ENCODE results near the gene PLD4. TPM values are rescaled to one million over a fixed set of nuclear protein-coding genes. Genes with fewer than 3 reads are reported as not detected.

Gene PLD4
- total and polyA plus RNA-seq, 7 donors: 0.28 to 7.1 (median 0.71) TPM; not detected in 2

GRCh38 chr14:104877806-104878550 is 46.7 kb upstream of the PLD4 start:
- Histone ChIP-seq H3K4me3 (no peak overlapping the region), H3K4me1 (no peaks in the 10 kb centered on the region), H3K27ac (no peak overlapping the region), H3K27me3 (no peaks in the 10 kb centered on the region), H3K36me3 (peaks cover 6 to 39% (median 10%) of the 10 kb centered on the region in 4 donors), H3K9me3 (no peaks in the 10 kb centered on the region)
- intact Hi-C loops (cut with DNase I): no loop called here
- no peak for TF ChIP-seq POLR2AphosphoS5 (IDR thresholded peaks at IDR 0.05)
- no peak for TF ChIP-seq CTCF (IDR thresholded peaks at IDR 0.05)
- TF ChIP-seq POLR2A (IDR thresholded peaks at IDR 0.05): no peak
- TF ChIP-seq EP300 (IDR thresholded peaks at IDR 0.05): no peak
- 68 to 79% methylated on average over 30 of the region's 30 CpGs for WGBS, 2 donors
- no peak for DNase-seq

GRCh38 chr14:104878582-104878981 is 46.1 kb upstream of the PLD4 start:
- TF ChIP-seq POLR2AphosphoS5 (IDR thresholded peaks at IDR 0.05) (no peak), EP300 (IDR thresholded peaks at IDR 0.05) (no peak), CTCF (IDR thresholded peaks at IDR 0.05) (no peak), POLR2A (IDR thresholded peaks at IDR 0.05) (no peak)
- no peak for DNase-seq
- intact Hi-C loops (cut with DNase I): no loop called here
- Histone ChIP-seq H3K36me3 (peaks cover 6 to 45% (median 13%) of the 10 kb centered on the region in 4 donors), H3K27ac (no peak overlapping the region), H3K4me3 (no peak overlapping the region), H3K27me3 (no peaks in the 10 kb centered on the region), H3K9me3 (no peaks in the 10 kb centered on the region), H3K4me1 (no peaks in the 10 kb centered on the region)
- 83 to 94% methylated on average over 14 of the region's 14 CpGs for WGBS, 2 donors

- no peaks in the 10 kb centered on the region for H3K4me1 ChIP-seq
- no peak overlapping the region for H3K27ac ChIP-seq
- 85 to 91% methylated on average over 29 of the region's 29 CpGs for WGBS, 2 donors
- intact Hi-C loops (cut with DNase I): no loop called here
- DNase-seq: no peak
- peaks cover 6 to 53% (median 15%) of the 10 kb centered on the region in 4 donors for H3K36me3 ChIP-seq
- no peak for TF ChIP-seq EP300 (IDR thresholded peaks at IDR 0.05)
- no peak for TF ChIP-seq POLR2AphosphoS5 (IDR thresholded peaks at IDR 0.05)
- no peak for TF ChIP-seq POLR2A (IDR thresholded peaks at IDR 0.05)
- TF ChIP-seq CTCF (IDR thresholded peaks at IDR 0.05): no peak
- no peaks in the 10 kb centered on the region for H3K27me3 ChIP-seq
- H3K4me3 ChIP-seq: no peak overlapping the region
- H3K9me3 ChIP-seq: no peaks in the 10 kb centered on the region
Measured at GRCh38 chr14:104879201-104879982, 45.3 kb upstream of the PLD4 start.

GRCh38 chr14:104879983-104880565 is 44.6 kb upstream of the PLD4 start:
- DNase-seq: no peak
- Histone ChIP-seq H3K27ac (no peak overlapping the region), H3K36me3 (peaks cover 6 to 53% (median 15%) of the 10 kb centered on the region in 4 donors), H3K4me1 (no peaks in the 10 kb centered on the region), H3K9me3 (no peaks in the 10 kb centered on the region), H3K27me3 (no peaks in the 10 kb centered on the region), H3K4me3 (no peak overlapping the region)
- TF ChIP-seq EP300 (IDR thresholded peaks at IDR 0.05) (no peak), CTCF (IDR thresholded peaks at IDR 0.05) (no peak), POLR2AphosphoS5 (IDR thresholded peaks at IDR 0.05) (no peak), POLR2A (IDR thresholded peaks at IDR 0.05) (no peak)
- 95% methylated on average over 15 of the region's 15 CpGs for WGBS, 2 donors
- intact Hi-C loops (cut with DNase I): no loop called here
